T-helper 17 cell (primary cell): ENCODE measurements around the gene CORO2B. TPM values are rescaled to one million over a fixed set of nuclear protein-coding genes. Genes with fewer than 3 reads are reported as not detected.

Source experiments
- ATAC-seq: fragments of 150-1000 bp; cut with Tn5 transposase; 2 replicates; pipeline ENCODE4 v1.10.0; 2021; ENCODE audit warnings: mild to moderate bottlenecking, moderate library complexity
- DNase-seq, 3 donors: peaks; one replicate each; pipeline versions ENCODE4 v3.0.0 to v3.0.0-alpha.2; 2020 to 2021
- H3K9me3 ChIP-seq: one replicate; pipeline ENCODE4 v1.7.0; 2013; ENCODE audit warnings: low read length, mild to moderate bottlenecking; ENCODE audit not compliant: control insufficient read depth, poor library complexity, severe bottlenecking
- H3K27ac Mint-ChIP-seq: one replicate; pipeline ENCODE4 v1.8.0; 2022; ENCODE audit warnings: mild to moderate bottlenecking, moderate library complexity, mixed read lengths
- H3K27me3 Mint-ChIP-seq: one replicate; pipeline ENCODE4 v1.8.0; 2022; ENCODE audit warnings: mixed read lengths
- H3K36me3 Mint-ChIP-seq: one replicate; pipeline ENCODE4 v1.8.0; 2022; ENCODE audit warnings: low read depth, mixed read lengths
- H3K4me1 Mint-ChIP-seq: one replicate; pipeline ENCODE4 v1.8.0; 2022; ENCODE audit warnings: mild to moderate bottlenecking, mixed read lengths
- H3K4me3 Mint-ChIP-seq: one replicate; pipeline ENCODE4 v1.8.0; 2022; ENCODE audit warnings: mild to moderate bottlenecking, moderate library complexity, mixed read lengths
- total RNA-seq, 4 donors: library from RNA in 2 of 4; stranded (reverse) in 2 of 4; gene quantifications; one replicate each; pipeline ENCODE4 v1.2.3 and lab custom pipeline; 2022 to 2026

Gene CORO2B
- total RNA-seq, 2 donors from 2014 or later = not detected

DNA sequence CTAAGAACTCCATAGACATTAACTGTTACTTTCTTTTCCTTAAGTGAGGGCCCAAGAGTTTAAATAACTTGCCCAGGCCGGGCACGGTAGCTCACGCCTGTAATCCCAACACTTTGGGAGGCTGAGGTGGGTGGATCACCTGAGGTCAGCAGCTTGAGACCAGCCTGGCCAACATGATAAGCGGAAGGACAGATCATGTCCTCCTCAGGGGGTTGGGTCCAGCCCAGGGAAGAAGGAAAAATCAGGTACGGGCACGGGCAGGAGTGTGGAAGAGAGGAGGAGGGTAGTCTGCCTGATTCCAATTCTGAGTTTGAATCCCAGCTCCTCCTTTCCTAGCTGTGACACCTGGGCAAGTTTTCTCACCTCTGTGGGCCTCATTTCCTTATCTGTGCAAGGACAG lies 123.1 kb downstream of the CORO2B start:
- no peak overlapping the region for H3K27ac Mint-ChIP-seq
- H3K27me3 Mint-ChIP-seq = peaks cover 50% of the 10 kb centered on the region
- H3K4me1 Mint-ChIP-seq = peaks cover 3% of the 10 kb centered on the region
- peaks cover 2% of the 10 kb centered on the region for H3K36me3 Mint-ChIP-seq
- H3K4me3 Mint-ChIP-seq = no peak overlapping the region
- H3K9me3 ChIP-seq = no peaks in the 10 kb centered on the region
- no peak for DNase-seq
- ATAC-seq = no peak

- Mint-ChIP-seq H3K4me3 (no peak overlapping the region), H3K27ac (no peak overlapping the region), H3K27me3 (peaks cover 43% of the 10 kb centered on the region), H3K4me1 (peaks cover 3% of the 10 kb centered on the region), H3K36me3 (no peaks in the 10 kb centered on the region)
- ATAC-seq (no peak), DNase-seq (no peak)
- H3K9me3 ChIP-seq = no peaks in the 10 kb centered on the region
Measured at GRCh38 chr15:68704496-68705021, 125.8 kb downstream of the CORO2B start.

DNA sequence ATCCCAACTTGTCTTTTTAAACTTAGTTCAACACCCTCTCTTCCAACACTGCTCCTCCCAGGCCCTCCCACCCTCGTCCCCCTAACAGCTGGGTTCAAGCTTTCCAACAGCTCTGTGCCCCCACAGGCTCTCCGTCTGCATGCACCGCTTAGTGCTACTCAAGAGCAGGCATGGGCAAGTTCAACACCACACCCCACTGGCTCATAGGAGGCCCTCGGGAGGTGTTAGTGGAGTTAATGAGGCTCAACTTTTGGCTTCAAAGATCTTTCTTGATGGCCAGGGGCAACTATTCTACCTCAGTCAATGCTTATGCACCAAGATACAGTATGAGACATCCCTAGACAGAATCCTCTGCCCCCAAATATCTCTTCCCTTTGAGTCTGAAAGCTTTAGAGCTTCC lies 127.5 kb downstream of the CORO2B start:
- Mint-ChIP-seq H3K4me1 (peaks cover 3% of the 10 kb centered on the region), H3K36me3 (no peaks in the 10 kb centered on the region), H3K4me3 (no peak overlapping the region), H3K27me3 (peaks cover 42% of the 10 kb centered on the region), H3K27ac (peak overlapping the region; percentile 32)
- no peaks in the 10 kb centered on the region for H3K9me3 ChIP-seq
- ATAC-seq = no peak
- DNase-seq = no peak

GRCh38 chr15:68706931-68707330 lies 128.1 kb downstream of the CORO2B start:
- Mint-ChIP-seq H3K4me3 (no peak overlapping the region), H3K4me1 (peaks cover 3% of the 10 kb centered on the region), H3K27ac (no peak overlapping the region), H3K36me3 (no peaks in the 10 kb centered on the region), H3K27me3 (peaks cover 49% of the 10 kb centered on the region)
- no peak for DNase-seq
- ATAC-seq = no peak
- no peaks in the 10 kb centered on the region for H3K9me3 ChIP-seq

- H3K27me3 Mint-ChIP-seq = peaks cover 54% of the 10 kb centered on the region
- no peak for ATAC-seq
Measured at GRCh38 chr15:68707386-68707785, 128.6 kb downstream of the CORO2B start.

GRCh38 chr15:68709876-68710275 lies 131.1 kb downstream of the CORO2B start:
- Mint-ChIP-seq H3K4me3 (no peak overlapping the region), H3K4me1 (peaks cover 3% of the 10 kb centered on the region), H3K36me3 (no peaks in the 10 kb centered on the region), H3K27me3 (peaks cover 59% of the 10 kb centered on the region), H3K27ac (no peak overlapping the region)
- no peak for DNase-seq
- ATAC-seq = no peak
- no peaks in the 10 kb centered on the region for H3K9me3 ChIP-seq

More at GRCh38 chr15:68707386-68707785, 128.6 kb downstream of the CORO2B start:
- Mint-ChIP-seq H3K36me3 (no peaks in the 10 kb centered on the region), H3K4me3 (no peak overlapping the region), H3K27ac (no peak overlapping the region), H3K4me1 (peaks cover 3% of the 10 kb centered on the region)
- no peak for DNase-seq
- H3K9me3 ChIP-seq = no peaks in the 10 kb centered on the region

- H3K27ac Mint-ChIP-seq = no peak overlapping the region
- no peak for ATAC-seq
Measured at GRCh38 chr15:68710536-68710935, 131.7 kb downstream of the CORO2B start.

GRCh38 chr15:68711406-68711805 lies 132.6 kb downstream of the CORO2B start:
- ATAC-seq = no peak

More at GRCh38 chr15:68710536-68710935, 131.7 kb downstream of the CORO2B start:
- no peaks in the 10 kb centered on the region for H3K9me3 ChIP-seq
- Mint-ChIP-seq H3K36me3 (no peaks in the 10 kb centered on the region), H3K4me1 (peaks cover 3% of the 10 kb centered on the region), H3K27me3 (peaks cover 62% of the 10 kb centered on the region), H3K4me3 (no peak overlapping the region)
- no peak for DNase-seq

DNA sequence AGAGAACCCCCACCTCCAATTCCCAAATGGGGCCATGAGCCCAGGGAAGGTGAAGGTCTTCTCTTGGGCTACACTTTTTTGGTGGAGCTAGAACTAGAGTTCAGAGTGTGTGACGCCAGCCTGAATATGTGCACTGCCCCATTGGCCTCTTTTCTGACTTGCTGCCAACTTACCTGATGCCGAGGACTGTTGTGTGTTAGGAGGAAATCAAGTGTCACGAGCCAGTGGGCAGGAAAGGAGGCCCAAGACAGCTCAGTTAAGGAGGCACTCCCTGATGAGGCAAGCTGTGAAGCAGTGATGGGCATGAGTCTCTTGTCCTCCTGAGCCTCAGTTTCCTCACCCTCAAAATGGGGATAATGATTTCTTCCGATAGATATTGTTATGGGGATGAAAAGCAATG lies 134.1 kb downstream of the CORO2B start:
- ATAC-seq = no peak
- Mint-ChIP-seq H3K27ac (no peak overlapping the region), H3K4me1 (no peaks in the 10 kb centered on the region), H3K27me3 (peaks cover 69% of the 10 kb centered on the region), H3K4me3 (no peak overlapping the region), H3K36me3 (no peaks in the 10 kb centered on the region)
- DNase-seq = no peak
- no peaks in the 10 kb centered on the region for H3K9me3 ChIP-seq

More at GRCh38 chr15:68711406-68711805, 132.6 kb downstream of the CORO2B start:
- Mint-ChIP-seq H3K4me1 (no peaks in the 10 kb centered on the region), H3K27ac (no peak overlapping the region), H3K4me3 (no peak overlapping the region), H3K27me3 (peaks cover 66% of the 10 kb centered on the region), H3K36me3 (no peaks in the 10 kb centered on the region)
- no peak for DNase-seq
- no peaks in the 10 kb centered on the region for H3K9me3 ChIP-seq

DNA sequence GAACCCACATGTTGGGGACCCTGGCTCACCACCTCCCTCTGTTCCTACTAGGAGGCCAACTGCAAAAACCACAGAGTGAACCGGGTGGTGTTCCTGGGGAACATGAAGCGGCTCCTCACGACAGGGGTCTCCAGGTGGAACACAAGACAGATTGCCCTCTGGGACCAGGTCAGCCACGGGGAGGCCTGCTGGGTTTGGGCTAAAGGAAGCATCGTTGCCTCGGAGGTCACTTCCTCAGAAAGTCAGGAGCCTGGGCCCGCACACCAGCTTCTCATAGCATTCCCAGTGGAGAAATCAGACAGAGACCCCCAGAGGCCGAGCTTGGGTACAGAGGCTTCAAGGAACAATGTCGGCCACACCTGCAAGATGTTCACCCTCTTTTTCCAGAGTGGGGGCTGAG lies 135.1 kb downstream of the CORO2B start:
- H3K36me3 Mint-ChIP-seq = no peaks in the 10 kb centered on the region
- H3K4me1 Mint-ChIP-seq = no peaks in the 10 kb centered on the region
- H3K4me3 Mint-ChIP-seq = no peak overlapping the region
- peaks cover 68% of the 10 kb centered on the region for H3K27me3 Mint-ChIP-seq
- ATAC-seq = no peak
- no peak for DNase-seq
- no peaks in the 10 kb centered on the region for H3K9me3 ChIP-seq
- H3K27ac Mint-ChIP-seq = no peak overlapping the region

GRCh38 chr15:68715111-68715510 lies 136.3 kb downstream of the CORO2B start:
- no peaks in the 10 kb centered on the region for H3K36me3 Mint-ChIP-seq
- H3K9me3 ChIP-seq = no peaks in the 10 kb centered on the region
- no peak for ATAC-seq
- no peak overlapping the region for H3K27ac Mint-ChIP-seq
- peaks cover 69% of the 10 kb centered on the region for H3K27me3 Mint-ChIP-seq
- DNase-seq = no peak
- H3K4me1 Mint-ChIP-seq = no peaks in the 10 kb centered on the region
- no peak overlapping the region for H3K4me3 Mint-ChIP-seq

DNA sequence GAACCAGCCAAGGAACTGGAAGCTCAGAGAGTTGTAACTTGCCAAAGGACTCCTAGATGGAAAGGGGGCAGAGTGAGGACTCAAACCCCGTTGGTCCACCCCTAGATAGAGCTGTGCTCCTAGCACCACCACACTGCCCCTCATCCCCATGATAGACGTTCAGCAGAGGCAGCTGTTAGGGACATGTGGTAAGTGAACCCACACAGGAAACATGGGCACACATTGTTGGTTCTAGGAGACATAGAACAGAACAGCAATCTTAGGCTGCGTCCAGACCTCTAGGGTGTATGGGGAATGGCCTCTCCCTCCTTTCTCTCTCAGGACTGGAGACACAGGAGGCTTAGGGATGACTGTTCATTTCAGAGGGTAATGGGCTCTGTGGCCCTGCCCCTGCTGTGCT lies 139.2 kb downstream of the CORO2B start:
- no peaks in the 10 kb centered on the region for H3K36me3 Mint-ChIP-seq
- H3K27ac Mint-ChIP-seq = no peak overlapping the region
- H3K4me1 Mint-ChIP-seq = peaks cover 2% of the 10 kb centered on the region
- ATAC-seq (no peak), DNase-seq (no peak)
- H3K27me3 Mint-ChIP-seq = peaks cover 55% of the 10 kb centered on the region
- no peak overlapping the region for H3K4me3 Mint-ChIP-seq
- no peaks in the 10 kb centered on the region for H3K9me3 ChIP-seq

DNA sequence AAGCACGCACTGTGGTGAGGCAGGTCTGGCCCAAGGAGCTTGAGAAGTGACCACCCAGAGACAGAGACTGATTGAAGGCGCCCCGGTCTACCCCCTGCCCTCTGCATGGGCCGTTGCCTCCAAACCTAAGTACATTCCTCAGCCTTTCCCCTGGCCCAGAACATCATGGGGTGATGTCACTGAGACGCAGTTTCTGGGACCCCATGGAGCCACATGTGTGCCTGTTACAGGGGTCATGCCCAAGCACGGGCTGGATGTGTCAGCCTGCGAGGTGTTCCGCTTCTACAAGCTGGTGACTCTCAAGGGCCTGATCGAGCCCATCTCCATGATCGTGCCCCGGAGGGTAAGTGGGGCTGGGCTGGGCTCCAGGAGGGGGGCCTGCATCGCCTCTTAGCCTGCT lies 139.7 kb downstream of the CORO2B start:
- DNase-seq (no peak), ATAC-seq (no peak)
- H3K4me3 Mint-ChIP-seq = no peak overlapping the region
- no peaks in the 10 kb centered on the region for H3K36me3 Mint-ChIP-seq
- H3K27ac Mint-ChIP-seq = no peak overlapping the region
- peaks cover 2% of the 10 kb centered on the region for H3K4me1 Mint-ChIP-seq
- H3K27me3 Mint-ChIP-seq = peaks cover 55% of the 10 kb centered on the region
- no peaks in the 10 kb centered on the region for H3K9me3 ChIP-seq

GRCh38 chr15:68719051-68719450 lies 140.3 kb downstream of the CORO2B start:
- Mint-ChIP-seq H3K4me3 (no peak overlapping the region), H3K27ac (no peak overlapping the region), H3K4me1 (peaks cover 2% of the 10 kb centered on the region), H3K27me3 (peaks cover 49% of the 10 kb centered on the region), H3K36me3 (no peaks in the 10 kb centered on the region)
- no peaks in the 10 kb centered on the region for H3K9me3 ChIP-seq
- ATAC-seq = no peak
- no peak for DNase-seq
